ENCODE measurements around the gene SORCS2. TPM values are rescaled to one million over a fixed set of nuclear protein-coding genes. Genes with fewer than 3 reads are reported as not detected.

The SORCS2 gene
- total RNA-seq, 4 donors from 2014 or later = 2.0 to 7.4 (median 3.6) TPM

DNA sequence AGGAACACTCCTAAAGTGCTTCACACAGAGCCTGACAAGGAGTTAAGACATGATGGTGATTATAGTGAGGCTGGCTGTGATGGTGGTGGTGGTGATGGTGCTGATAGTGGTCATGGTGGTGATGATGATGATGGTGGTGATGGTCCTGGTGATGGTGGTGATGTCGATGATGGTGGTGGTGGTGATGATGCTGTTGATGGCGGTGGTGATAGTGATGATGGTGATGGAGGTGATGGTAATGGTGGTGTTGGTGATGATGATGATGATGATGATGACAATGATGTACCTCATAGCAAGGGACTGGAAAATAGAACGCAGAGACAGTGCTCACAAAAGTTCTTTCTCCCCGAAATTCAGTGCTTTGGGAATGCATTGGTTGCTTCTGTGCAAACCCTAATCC, 276.7 kb downstream of the SORCS2 start:
- no peak for ATAC-seq
- H3K4me1 ChIP-seq = peaks cover 0 to 2% (median 0%) of the 10 kb centered on the region in 3 donors
- H3K36me3 ChIP-seq = no peaks in the 10 kb centered on the region
- 85 to 95% methylated on average over 3 to 4 of the region's 4 CpGs for WGBS, 2 donors (ENCODE audit: low coverage in 1 of 2)
- TF ChIP-seq POLR2AphosphoS5 (IDR thresholded peaks at IDR 0.05) (no peak), EP300 (IDR thresholded peaks at IDR 0.05) (no peak), POLR2A (IDR thresholded peaks at IDR 0.05) (no peak), CTCF (IDR thresholded peaks at IDR 0.05) (no peak)
- no peaks in the 10 kb centered on the region for H3K27me3 ChIP-seq
- no peak overlapping the region for H3K27ac ChIP-seq
- no peak overlapping the region for H3K4me3 ChIP-seq
- peaks cover 0 to 19% (median 0%) of the 10 kb centered on the region in 3 donors for H3K9me3 ChIP-seq

GRCh38 chr4:7470111-7470510, 277.8 kb downstream of the SORCS2 start:
- WGBS, 2 donors (ENCODE audit: low coverage in 1 of 2) = 92 to 97% methylated on average over 3 of the region's 3 CpGs
- H3K4me3 ChIP-seq = no peak overlapping the region
- ATAC-seq = no peak

GRCh38 chr4:7470522-7471128, 278.3 kb downstream of the SORCS2 start:
- Histone ChIP-seq H3K9me3 (peaks cover 0 to 12% (median 0%) of the 10 kb centered on the region in 3 donors), H3K4me3 (no peak overlapping the region), H3K36me3 (no peaks in the 10 kb centered on the region), H3K4me1 (no peaks in the 10 kb centered on the region), H3K27ac (no peak overlapping the region), H3K27me3 (no peaks in the 10 kb centered on the region)
- no peak for ATAC-seq
- WGBS, 2 donors (ENCODE audit: low coverage in 1 of 2) = 80% methylated on average over 2 of the region's 8 CpGs; no CpG with 5 or more reads in 1 of the 2 donors
- no peak for TF ChIP-seq POLR2A (IDR thresholded peaks at IDR 0.05)
- no peak for TF ChIP-seq POLR2AphosphoS5 (IDR thresholded peaks at IDR 0.05)
- TF ChIP-seq CTCF (IDR thresholded peaks at IDR 0.05) = no peak
- TF ChIP-seq EP300 (IDR thresholded peaks at IDR 0.05) = no peak

More at GRCh38 chr4:7470111-7470510, 277.8 kb downstream of the SORCS2 start:
- Histone ChIP-seq H3K4me1 (no peaks in the 10 kb centered on the region), H3K27me3 (no peaks in the 10 kb centered on the region), H3K36me3 (no peaks in the 10 kb centered on the region), H3K9me3 (peaks cover 0 to 17% (median 0%) of the 10 kb centered on the region in 3 donors), H3K27ac (no peak overlapping the region)
- TF ChIP-seq POLR2A (IDR thresholded peaks at IDR 0.05) = no peak
- no peak for TF ChIP-seq CTCF (IDR thresholded peaks at IDR 0.05)
- TF ChIP-seq EP300 (IDR thresholded peaks at IDR 0.05) = no peak
- TF ChIP-seq POLR2AphosphoS5 (IDR thresholded peaks at IDR 0.05) = no peak

DNA sequence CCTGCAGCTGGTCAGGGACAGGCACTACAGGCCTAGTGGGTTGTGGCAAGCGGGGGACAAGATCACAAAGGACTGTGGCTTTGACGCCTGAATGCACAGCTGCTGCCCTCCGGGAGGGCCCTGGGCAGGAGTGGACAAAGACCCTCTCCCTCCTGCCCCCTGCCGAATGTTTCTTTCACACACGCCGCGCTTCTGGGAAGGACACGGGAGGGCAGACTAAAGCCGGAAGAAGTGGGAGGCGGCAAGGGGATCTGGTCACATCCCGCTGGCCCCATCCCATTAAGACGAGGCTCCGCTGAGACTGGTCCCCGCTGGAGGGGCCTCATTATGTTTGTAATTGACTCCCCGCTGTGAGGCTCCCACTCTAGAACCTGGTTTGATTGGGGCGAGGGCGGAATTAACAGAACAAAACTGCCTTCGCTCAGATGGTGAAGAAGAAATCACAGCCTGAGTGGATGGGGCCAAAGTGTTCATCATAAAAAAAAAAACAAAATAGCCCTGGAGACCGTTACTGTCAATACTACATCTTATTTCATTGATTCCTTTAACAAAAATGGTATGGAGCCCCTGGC, 280.2 kb downstream of the SORCS2 start:
- H3K9me3 ChIP-seq = no peaks in the 10 kb centered on the region
- H3K36me3 ChIP-seq = no peaks in the 10 kb centered on the region
- H3K27me3 ChIP-seq = no peaks in the 10 kb centered on the region
- no peak for ATAC-seq
- no peaks in the 10 kb centered on the region for H3K4me1 ChIP-seq
- H3K4me3 ChIP-seq = no peak overlapping the region
- TF ChIP-seq POLR2AphosphoS5 (IDR thresholded peaks at IDR 0.05) (no peak), CTCF (IDR thresholded peaks at IDR 0.05) (no peak), POLR2A (IDR thresholded peaks at IDR 0.05) (no peak), EP300 (IDR thresholded peaks at IDR 0.05) (no peak)
- H3K27ac ChIP-seq = no peak overlapping the region
- WGBS, 2 donors (ENCODE audit: low coverage in 1 of 2) = 69 to 93% methylated on average over 4 to 8 of the region's 19 CpGs

GRCh38 chr4:7473081-7473480, 280.7 kb downstream of the SORCS2 start:
- Histone ChIP-seq H3K27me3 (no peaks in the 10 kb centered on the region), H3K9me3 (no peaks in the 10 kb centered on the region), H3K27ac (no peak overlapping the region), H3K36me3 (no peaks in the 10 kb centered on the region), H3K4me1 (no peaks in the 10 kb centered on the region), H3K4me3 (no peak overlapping the region)
- no peak for ATAC-seq
- TF ChIP-seq POLR2A (IDR thresholded peaks at IDR 0.05) (no peak), EP300 (IDR thresholded peaks at IDR 0.05) (no peak), POLR2AphosphoS5 (IDR thresholded peaks at IDR 0.05) (no peak), CTCF (IDR thresholded peaks at IDR 0.05) (no peak)
- WGBS, 2 donors (ENCODE audit: low coverage in 1 of 2) = 73 to 93% methylated on average over 5 to 6 of the region's 10 CpGs
